HepG2 (cell line): ENCODE results near the gene SRP9. TPM values are rescaled to one million over a fixed set of nuclear protein-coding genes. Genes with fewer than 3 reads are reported as not detected.
A peak's percentile ranks its signal among the peaks of the same experiment; 100 is the strongest.

ENCODE experiments used
- ARID3A ChIP-seq: IDR thresholded peaks from 2 replicates; pipeline ENCODE4 v1.6.1; 2012; ENCODE audit warnings: low read depth, low read length, improper control_type of control experiment
- CBFB ChIP-seq: sonication (generic); formaldehyde crosslinking; IDR thresholded peaks from 2 replicates; pipeline ENCODE4 v1.4.0; 2020; ENCODE audit warnings: missing genetic modification reagents
- HDAC1 ChIP-seq: sonication (generic); formaldehyde crosslinking; IDR thresholded peaks from 2 replicates; pipeline ENCODE4 v1.5.1; 2020; ENCODE audit warnings: mild to moderate bottlenecking, missing genetic modification reagents
- HNRNPLL ChIP-seq: fragments of 200-400 bp; formaldehyde crosslinking; IDR thresholded peaks from 2 replicates; pipeline ENCODE4 v1.6.1; 2017; ENCODE audit warnings: mild to moderate bottlenecking, low read depth, low read length; ENCODE audit not compliant: poor library complexity, severe bottlenecking
- SRSF1 ChIP-seq: fragments of 200-400 bp; formaldehyde crosslinking; optimal IDR thresholded peaks from 2 replicates; pipeline ENCODE3; 2017; ENCODE audit warnings: mild to moderate bottlenecking, low read depth, low read length, moderate library complexity
- TBP ChIP-seq: sonication (generic); formaldehyde crosslinking; IDR thresholded peaks from 2 replicates; pipeline ENCODE4 v1.5.0; 2020; ENCODE audit warnings: missing genetic modification reagents
- TCF12 ChIP-seq, 2 experiments: fragments of 450-650 bp in 1 of 2; sonication (generic) in 1 of 2; formaldehyde crosslinking in 1 of 2; IDR thresholded peaks; 2 replicates each; pipeline versions ENCODE4 v1.6.1 to v1.8.0; 2017 to 2022; ENCODE audit warnings: antibody characterized with exemption in 1 of 2, mild to moderate bottlenecking in 1 of 2, missing genetic modification reagents in 1 of 2, moderate library complexity in 1 of 2
- ZNF33A ChIP-seq: sonication (generic); formaldehyde crosslinking; IDR thresholded peaks from 2 replicates; pipeline ENCODE4 v1.5.1; 2020; ENCODE audit warnings: missing genetic modification reagents, mild to moderate bottlenecking, moderate library complexity, borderline replicate concordance
- ZNF704 ChIP-seq: sonication (generic); formaldehyde crosslinking; IDR thresholded peaks from 2 replicates; pipeline ENCODE4 v1.8.1; 2023; ENCODE audit warnings: mild to moderate bottlenecking, inconsistent platforms, moderate library complexity, missing genetic modification reagents, borderline replicate concordance
- ZNF816 ChIP-seq: sonication (generic); formaldehyde crosslinking; IDR thresholded peaks from 2 replicates; pipeline ENCODE4 v1.8.0; 2022; ENCODE audit warnings: missing genetic modification reagents, mild to moderate bottlenecking, borderline replicate concordance
- polyA plus RNA-seq, 8 experiments: library from polyadenylated mRNA; depleted of rRNA in 3 of 8; stranded (reverse) in 7 of 8; unstranded in 1 of 8; fragments of >200 nt; fragmentation: Illumina TruSeq in 4 of 8; extraction: Trizol in 4 of 8; gene quantifications; 2 replicates each; pipeline versions ENCODE4 v1.2.1 to v1.2.3, GENCODE V29; 2011 to 2016; ENCODE audit warnings: low read depth in 4 of 8, missing spikeins in 1 of 8, mixed read lengths in 1 of 8; ENCODE audit not compliant: insufficient read depth in 1 of 8
- total RNA-seq, 5 experiments: library from RNA; depleted of rRNA; stranded (reverse); fragments of >200 nt; fragmentation: Illumina TruSeq; extraction: Trizol; gene quantifications; 2 replicates each; pipeline ENCODE4 v1.2.3, GENCODE V29; 2016; ENCODE audit warnings: low read depth in 1 of 5
- TF ChIP-seq, protein P1 (sequence below): sonication (generic); formaldehyde crosslinking; IDR thresholded peaks from 2 replicates; pipeline ENCODE4 v1.9.0; 2021; ENCODE audit warnings: missing genetic modification reagents, mild to moderate bottlenecking, borderline replicate concordance
- TF ChIP-seq, protein P2 (sequence below): sonication (generic); formaldehyde crosslinking; IDR thresholded peaks from 2 replicates; pipeline ENCODE4 v1.4.0; 2020; ENCODE audit warnings: missing genetic modification reagents, borderline replicate concordance
- TF ChIP-seq, protein P3 (sequence below): sonication (generic); formaldehyde crosslinking; IDR thresholded peaks from 2 replicates; pipeline ENCODE4 v1.8.1; 2022; ENCODE audit warnings: low read depth, mild to moderate bottlenecking, missing genetic modification reagents

The SRP9 gene
- total and polyA plus RNA-seq, 2 of the 13 experiments (the other 11 are each of a cell fraction or from before 2014, with no cell fraction given): 251 to 307 TPM

DNA sequence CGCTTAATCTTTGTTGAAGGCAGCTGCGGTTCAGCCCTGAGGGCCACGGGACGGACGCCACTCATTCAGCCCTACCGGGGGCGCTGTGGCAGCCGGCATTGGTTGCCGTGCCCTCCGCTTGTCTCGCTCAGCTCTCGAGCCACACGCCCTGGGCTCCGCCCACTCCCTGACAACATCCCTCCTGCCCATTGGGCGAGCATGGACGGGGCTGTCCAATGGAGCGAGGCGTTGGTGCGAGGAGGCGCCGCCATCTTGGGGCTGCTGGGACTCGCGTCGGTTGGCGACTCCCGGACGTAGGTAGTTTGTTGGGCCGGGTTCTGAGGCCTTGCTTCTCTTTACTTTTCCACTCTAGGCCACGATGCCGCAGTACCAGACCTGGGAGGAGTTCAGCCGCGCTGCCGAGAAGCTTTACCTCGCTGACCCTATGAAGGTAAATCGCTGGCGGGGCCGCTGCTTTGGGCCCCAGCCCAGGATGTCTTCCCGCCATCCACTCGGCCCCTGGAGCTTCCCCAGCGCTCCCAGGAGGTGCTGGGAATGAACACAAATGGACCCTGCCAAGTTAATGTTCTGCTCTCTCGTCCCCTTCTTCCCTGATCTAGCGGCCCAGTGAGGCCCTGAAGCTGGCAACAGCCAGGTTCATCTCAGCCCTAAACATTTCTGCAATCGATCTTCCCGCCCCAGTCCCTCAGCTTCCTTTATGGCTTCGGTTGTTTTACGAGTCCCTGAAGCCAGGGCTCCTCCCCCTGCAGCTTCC, at the start of gene SRP9 (continued):
- TF ChIP-seq ARID3A (no peak; the same call in 1 of the 2 replicates), ZNF704 (CRISPR knock-in tag) (peak; percentile 76), SRSF1 (peak; percentile 92), ZNF816 (CRISPR knock-in tag) (peak; percentile 62; the same call in 1 of the 2 replicates), TCF12 (IDR thresholded peaks at IDR 0.05) (no peak), TCF12 (CRISPR knock-in tag; IDR thresholded peaks at IDR 0.05) (no peak), ZNF33A (CRISPR knock-in tag) (peak; percentile 58; the same call in 1 of the 2 replicates), TBP (CRISPR knock-in tag) (no peak), HDAC1 (CRISPR knock-in tag) (peak; percentile 85), HNRNPLL (peak; percentile 73), CBFB (peak; percentile 86)
- TF ChIP-seq, protein P1, sequence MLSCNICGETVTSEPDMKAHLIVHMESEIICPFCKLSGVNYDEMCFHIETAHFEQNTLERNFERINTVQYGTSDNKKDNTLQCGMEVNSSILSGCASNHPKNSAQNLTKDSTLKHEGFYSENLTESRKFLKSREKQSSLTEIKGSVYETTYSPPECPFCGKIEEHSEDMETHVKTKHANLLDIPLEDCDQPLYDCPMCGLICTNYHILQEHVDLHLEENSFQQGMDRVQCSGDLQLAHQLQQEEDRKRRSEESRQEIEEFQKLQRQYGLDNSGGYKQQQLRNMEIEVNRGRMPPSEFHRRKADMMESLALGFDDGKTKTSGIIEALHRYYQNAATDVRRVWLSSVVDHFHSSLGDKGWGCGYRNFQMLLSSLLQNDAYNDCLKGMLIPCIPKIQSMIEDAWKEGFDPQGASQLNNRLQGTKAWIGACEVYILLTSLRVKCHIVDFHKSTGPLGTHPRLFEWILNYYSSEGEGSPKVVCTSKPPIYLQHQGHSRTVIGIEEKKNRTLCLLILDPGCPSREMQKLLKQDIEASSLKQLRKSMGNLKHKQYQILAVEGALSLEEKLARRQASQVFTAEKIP (CRISPR knock-in tag): no peak
- TF ChIP-seq, protein P2, sequence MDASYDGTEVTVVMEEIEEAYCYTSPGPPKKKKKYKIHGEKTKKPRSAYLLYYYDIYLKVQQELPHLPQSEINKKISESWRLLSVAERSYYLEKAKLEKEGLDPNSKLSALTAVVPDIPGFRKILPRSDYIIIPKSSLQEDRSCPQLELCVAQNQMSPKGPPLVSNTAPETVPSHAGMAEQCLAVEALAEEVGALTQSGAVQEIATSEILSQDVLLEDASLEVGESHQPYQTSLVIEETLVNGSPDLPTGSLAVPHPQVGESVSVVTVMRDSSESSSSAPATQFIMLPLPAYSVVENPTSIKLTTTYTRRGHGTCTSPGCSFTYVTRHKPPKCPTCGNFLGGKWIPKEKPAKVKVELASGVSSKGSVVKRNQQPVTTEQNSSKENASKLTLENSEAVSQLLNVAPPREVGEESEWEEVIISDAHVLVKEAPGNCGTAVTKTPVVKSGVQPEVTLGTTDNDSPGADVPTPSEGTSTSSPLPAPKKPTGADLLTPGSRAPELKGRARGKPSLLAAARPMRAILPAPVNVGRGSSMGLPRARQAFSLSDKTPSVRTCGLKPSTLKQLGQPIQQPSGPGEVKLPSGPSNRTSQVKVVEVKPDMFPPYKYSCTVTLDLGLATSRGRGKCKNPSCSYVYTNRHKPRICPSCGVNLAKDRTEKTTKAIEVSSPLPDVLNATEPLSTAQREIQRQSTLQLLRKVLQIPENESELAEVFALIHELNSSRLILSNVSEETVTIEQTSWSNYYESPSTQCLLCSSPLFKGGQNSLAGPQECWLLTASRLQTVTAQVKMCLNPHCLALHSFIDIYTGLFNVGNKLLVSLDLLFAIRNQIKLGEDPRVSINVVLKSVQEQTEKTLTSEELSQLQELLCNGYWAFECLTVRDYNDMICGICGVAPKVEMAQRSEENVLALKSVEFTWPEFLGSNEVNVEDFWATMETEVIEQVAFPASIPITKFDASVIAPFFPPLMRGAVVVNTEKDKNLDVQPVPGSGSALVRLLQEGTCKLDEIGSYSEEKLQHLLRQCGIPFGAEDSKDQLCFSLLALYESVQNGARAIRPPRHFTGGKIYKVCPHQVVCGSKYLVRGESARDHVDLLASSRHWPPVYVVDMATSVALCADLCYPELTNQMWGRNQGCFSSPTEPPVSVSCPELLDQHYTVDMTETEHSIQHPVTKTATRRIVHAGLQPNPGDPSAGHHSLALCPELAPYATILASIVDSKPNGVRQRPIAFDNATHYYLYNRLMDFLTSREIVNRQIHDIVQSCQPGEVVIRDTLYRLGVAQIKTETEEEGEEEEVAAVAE (CRISPR knock-in tag): peak; percentile 100
- TF ChIP-seq, protein P3, sequence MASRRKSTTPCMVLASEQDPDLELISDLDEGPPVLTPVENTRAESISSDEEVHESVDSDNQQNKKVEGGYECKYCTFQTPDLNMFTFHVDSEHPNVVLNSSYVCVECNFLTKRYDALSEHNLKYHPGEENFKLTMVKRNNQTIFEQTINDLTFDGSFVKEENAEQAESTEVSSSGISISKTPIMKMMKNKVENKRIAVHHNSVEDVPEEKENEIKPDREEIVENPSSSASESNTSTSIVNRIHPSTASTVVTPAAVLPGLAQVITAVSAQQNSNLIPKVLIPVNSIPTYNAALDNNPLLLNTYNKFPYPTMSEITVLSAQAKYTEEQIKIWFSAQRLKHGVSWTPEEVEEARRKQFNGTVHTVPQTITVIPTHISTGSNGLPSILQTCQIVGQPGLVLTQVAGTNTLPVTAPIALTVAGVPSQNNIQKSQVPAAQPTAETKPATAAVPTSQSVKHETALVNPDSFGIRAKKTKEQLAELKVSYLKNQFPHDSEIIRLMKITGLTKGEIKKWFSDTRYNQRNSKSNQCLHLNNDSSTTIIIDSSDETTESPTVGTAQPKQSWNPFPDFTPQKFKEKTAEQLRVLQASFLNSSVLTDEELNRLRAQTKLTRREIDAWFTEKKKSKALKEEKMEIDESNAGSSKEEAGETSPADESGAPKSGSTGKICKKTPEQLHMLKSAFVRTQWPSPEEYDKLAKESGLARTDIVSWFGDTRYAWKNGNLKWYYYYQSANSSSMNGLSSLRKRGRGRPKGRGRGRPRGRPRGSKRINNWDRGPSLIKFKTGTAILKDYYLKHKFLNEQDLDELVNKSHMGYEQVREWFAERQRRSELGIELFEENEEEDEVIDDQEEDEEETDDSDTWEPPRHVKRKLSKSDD (CRISPR knock-in tag): peak; percentile 90
